Cardiac muscle cell (in vitro differentiated cells and primary cell): ENCODE data around the gene ANGEL2. TPM values are rescaled to one million over a fixed set of nuclear protein-coding genes. Genes with fewer than 3 reads are reported as not detected.
A peak's percentile ranks its signal among the peaks of the same experiment; 100 is the strongest.

ENCODE experiments used
- DNase-seq, 2 donors: peaks; one replicate each; pipeline versions ENCODE4 v3.0.0 to v3.0.0-alpha.2; 2010 to 2017; ENCODE audit warnings: low read depth in 1 of 2, low spot score in 1 of 2
- H3K27ac ChIP-seq: fragments of 200-600 bp; sonication (generic); 2 replicates; pipeline ENCODE4 v1.5.1; 2016
- H3K27me3 ChIP-seq: fragments of 200-600 bp; sonication (generic); 2 replicates; pipeline ENCODE4 v1.6.0; 2016; ENCODE audit warnings: control low read depth
- H3K36me3 ChIP-seq: fragments of 200-600 bp; sonication (generic); 2 replicates; pipeline ENCODE4 v1.5.1; 2016; ENCODE audit warnings: control low read depth
- H3K4me1 ChIP-seq: fragments of 200-600 bp; sonication (generic); 2 replicates; pipeline ENCODE4 v1.8.1; 2017; ENCODE audit warnings: low read depth, mild to moderate bottlenecking, mixed run types
- H3K4me3 ChIP-seq: fragments of 200-600 bp; sonication (generic); 2 replicates; pipeline ENCODE4 v1.5.1; 2016; ENCODE audit warnings: mild to moderate bottlenecking
- H3K9me3 ChIP-seq: fragments of 200-600 bp; sonication (generic); 2 replicates; pipeline ENCODE4 v1.5.1; 2017; ENCODE audit warnings: low read depth, mild to moderate bottlenecking, control low read depth
- CTCF ChIP-seq: IDR thresholded peaks from 2 replicates; pipeline ENCODE4 v1.5.1; 2012; ENCODE audit warnings: low read depth, mild to moderate bottlenecking, low read length
- polyA plus RNA-seq: library from polyadenylated mRNA; unstranded; fragments of >200 nt; fragmentation: Nextera tagmentation; extraction: Ambion mirVana; gene quantifications from 2 replicates; pipeline ENCODE4 v1.2.1, GENCODE V29; 2016
- total RNA-seq: library from RNA; depleted of rRNA; stranded (reverse); fragments of >200 nt; gene quantifications from 2 replicates; pipeline ENCODE4 v1.2.3, GENCODE V29; 2016

Gene ANGEL2
- total and polyA plus RNA-seq, 2 experiments from 2014 or later: 25.1 to 41.2 TPM

DNA sequence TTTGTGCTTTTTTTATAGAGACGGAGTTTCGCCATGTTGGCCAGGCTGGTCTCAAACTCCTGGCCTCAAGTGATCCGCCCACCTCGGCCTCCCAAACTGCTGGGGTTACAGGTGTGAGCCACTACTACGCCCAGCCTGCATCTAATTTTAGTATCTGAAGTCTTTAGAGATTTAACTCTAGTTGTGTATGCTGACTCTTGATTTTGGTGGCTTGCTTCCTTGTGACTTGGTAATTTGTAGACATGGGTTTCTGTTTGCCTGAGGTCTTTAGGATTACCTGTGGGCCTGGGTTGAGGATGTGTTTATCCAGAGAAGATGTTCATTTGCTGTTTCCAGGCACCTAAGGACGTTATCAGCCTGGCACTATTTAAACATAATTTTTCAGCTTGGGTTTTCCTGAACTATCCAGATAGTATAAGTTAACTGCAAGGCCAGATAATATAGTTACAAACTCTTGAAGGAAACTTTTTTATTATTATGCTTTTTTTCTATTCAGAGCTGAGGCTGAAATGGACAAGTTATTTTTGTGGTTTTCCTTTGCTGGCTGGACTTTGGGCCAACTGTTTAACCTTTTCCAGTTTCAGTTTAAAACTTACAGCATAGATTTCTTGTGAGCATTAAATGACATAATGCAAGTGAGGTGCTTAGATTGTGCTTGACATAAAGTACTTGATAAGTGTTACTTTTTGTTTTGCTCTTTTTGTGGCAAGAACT is 72.8 kb downstream of the ANGEL2 start:
- no peak overlapping the region for H3K4me3 ChIP-seq
- no peaks in the 10 kb centered on the region for H3K36me3 ChIP-seq
- no peak overlapping the region for H3K27ac ChIP-seq
- H3K4me1 ChIP-seq: no peaks in the 10 kb centered on the region
- no peaks in the 10 kb centered on the region for H3K27me3 ChIP-seq
- peak in 1 of 2 donors; percentile 25 for DNase-seq
- no peaks in the 10 kb centered on the region for H3K9me3 ChIP-seq
- TF ChIP-seq CTCF: no peak

Other genes with a start within 250 kb of the ANGEL2 start
- gene NSL1, start 224.1 kb downstream of the ANGEL2 start, total RNA-seq: 41.4 and 81.0 TPM in 2 replicates
- gene NSL1, start 224.1 kb downstream of the ANGEL2 start, polyA plus RNA-seq: 34.9 and 44.8 TPM in 2 replicates
- 20.8 and 26.4 TPM in 2 replicates for gene TATDN3, start 224.0 kb downstream of the ANGEL2 start, total RNA-seq
- 18.5 and 27.9 TPM in 2 replicates for gene TATDN3, start 224.0 kb downstream of the ANGEL2 start, polyA plus RNA-seq
- 2.9 TPM in 1 of 2 replicates, not detected in the other for gene SPATA45, start 168.2 kb downstream of the ANGEL2 start, total RNA-seq
- 0.52 TPM in 1 of 2 replicates, not detected in the other for gene SPATA45, start 168.2 kb downstream of the ANGEL2 start, polyA plus RNA-seq
- 9.8 and 11.7 TPM in 2 replicates for gene FLVCR1, start 157.6 kb downstream of the ANGEL2 start, total RNA-seq
- gene FLVCR1, start 157.6 kb downstream of the ANGEL2 start, polyA plus RNA-seq: 7.8 and 13.6 TPM in 2 replicates
- gene VASH2, start 65.3 kb downstream of the ANGEL2 start, total RNA-seq: 3.4 and 5.9 TPM in 2 replicates
- gene VASH2, start 65.3 kb downstream of the ANGEL2 start, polyA plus RNA-seq: 2.8 and 5.8 TPM in 2 replicates
- gene RPS6KC1, start 35.4 kb upstream of the ANGEL2 start, total RNA-seq: 13.2 and 17.9 TPM in 2 replicates
- 12.5 and 13.8 TPM in 2 replicates for gene RPS6KC1, start 35.4 kb upstream of the ANGEL2 start, polyA plus RNA-seq